ENCODE results near the gene JAZF1.

Gene JAZF1

DNA sequence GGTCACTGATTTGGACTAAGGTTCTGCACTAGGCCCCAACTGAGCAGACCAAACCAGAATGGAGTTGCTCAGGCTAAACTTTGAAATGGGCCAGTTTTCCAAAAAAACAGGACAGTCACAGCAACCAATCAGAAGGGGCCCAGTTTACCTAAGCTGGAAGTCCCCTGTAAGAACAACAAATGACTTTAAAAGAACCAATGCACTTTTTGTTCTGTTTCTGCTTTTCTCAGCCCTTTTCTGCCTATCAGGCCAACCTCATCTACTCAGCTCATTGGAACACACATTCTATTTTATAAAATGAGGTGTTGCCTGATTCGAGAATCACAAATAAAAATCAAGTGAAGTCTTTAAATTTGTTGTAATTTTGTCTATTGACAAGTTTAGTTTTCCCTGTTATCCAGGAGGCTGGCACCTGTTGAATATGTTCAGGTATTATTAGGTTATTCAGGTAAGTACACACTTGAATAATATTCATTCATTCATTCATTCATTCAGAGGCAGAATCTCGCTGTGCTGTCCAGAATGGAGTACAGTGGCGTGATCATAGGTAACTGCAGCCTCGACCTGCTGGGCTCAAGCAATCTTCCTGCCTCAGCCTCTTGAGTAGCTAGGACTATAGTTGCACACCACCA lies 271.9 kb downstream of the JAZF1 start:
- no peaks in the 10 kb centered on the region for H3K9me3 ChIP-seq (replicated peaks; ENCODE audit: low read length)

DNA sequence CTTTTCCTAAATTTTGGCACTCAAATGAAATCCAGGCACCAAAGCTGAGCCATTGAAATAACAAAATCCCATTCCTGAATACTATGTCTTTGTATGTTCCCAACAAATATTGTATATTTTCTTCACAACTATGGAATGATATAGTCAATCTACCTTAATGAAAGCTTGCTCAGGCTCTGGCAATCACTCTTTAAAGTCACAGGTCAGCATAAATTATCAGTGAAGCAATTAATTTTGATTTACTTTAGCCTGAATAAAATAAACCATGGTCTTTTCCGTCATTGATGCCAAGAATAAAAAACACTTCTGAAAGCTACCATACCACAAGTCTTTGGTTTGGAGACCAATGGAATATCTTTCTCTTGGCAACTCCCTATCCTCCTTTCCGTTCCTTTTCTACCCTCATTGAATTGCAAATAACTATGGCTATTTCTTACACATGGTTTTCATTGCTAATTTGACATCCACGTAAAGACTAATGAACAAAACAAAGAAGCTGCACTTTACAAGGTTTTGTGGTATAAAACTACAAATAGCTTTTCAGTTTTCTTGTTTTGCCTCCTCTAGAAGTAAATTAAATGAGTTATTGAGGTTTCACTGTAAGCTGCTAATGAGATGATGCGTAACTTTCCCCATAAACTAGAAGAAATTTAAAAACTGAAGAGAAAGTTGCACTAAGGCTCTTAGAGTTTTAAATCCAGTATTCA lies 274.1 kb downstream of the JAZF1 start:
- Histone ChIP-seq H3K9ac (ENCODE audit: low read depth, low read length) (no peak overlapping the region), H3K27me3 (ENCODE audit: control insufficient read depth, insufficient read depth, low read length) (no peaks in the 10 kb centered on the region), H3K36me3 (ENCODE audit: insufficient read depth, low read length) (no peaks in the 10 kb centered on the region), H3K4me3 (ENCODE audit: low read length) (no peak overlapping the region), H3K9me3 (replicated peaks; ENCODE audit: low read length) (no peaks in the 10 kb centered on the region), H3K4me2 (ENCODE audit: low read length) (no peak overlapping the region), H3K4me1 (ENCODE audit: control insufficient read depth, insufficient read depth, low read length) (peaks cover 5% of the 10 kb centered on the region)

More for the DNA sequence above, 271.9 kb downstream of the JAZF1 start:
- Histone ChIP-seq H3K27me3 (ENCODE audit: control insufficient read depth, insufficient read depth, low read length) (no peaks in the 10 kb centered on the region), H3K36me3 (ENCODE audit: insufficient read depth, low read length) (no peaks in the 10 kb centered on the region), H3K4me3 (ENCODE audit: low read length) (no peak overlapping the region), H3K9ac (ENCODE audit: low read depth, low read length) (no peak overlapping the region), H3K4me1 (ENCODE audit: control insufficient read depth, insufficient read depth, low read length) (no peaks in the 10 kb centered on the region), H3K4me2 (ENCODE audit: low read length) (no peak overlapping the region)

DNA sequence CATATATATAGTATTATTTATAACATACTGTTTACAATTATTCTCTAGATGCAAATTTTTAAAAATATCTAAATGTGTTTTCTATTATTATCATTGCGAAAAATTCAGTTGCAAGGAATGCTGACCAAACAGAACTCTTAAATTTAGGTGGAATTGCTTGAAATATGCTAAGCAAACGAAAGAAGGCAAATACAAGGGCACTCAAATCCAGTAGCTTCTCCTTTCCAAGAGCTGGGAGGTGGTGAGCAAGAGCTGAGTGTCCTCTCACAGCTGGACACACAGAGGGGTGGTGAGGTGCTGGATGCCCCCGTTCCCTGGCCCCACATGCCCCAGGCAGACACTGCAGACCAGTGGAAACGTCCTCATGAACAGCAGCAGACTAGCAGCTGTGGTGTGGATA lies 274.6 kb downstream of the JAZF1 start:
- peaks cover 9% of the 10 kb centered on the region for H3K4me1 ChIP-seq (ENCODE audit: control insufficient read depth, insufficient read depth, low read length)
- no peaks in the 10 kb centered on the region for H3K36me3 ChIP-seq (ENCODE audit: insufficient read depth, low read length)
- H3K4me2 ChIP-seq (ENCODE audit: low read length), result no peak overlapping the region
- H3K27me3 ChIP-seq (ENCODE audit: control insufficient read depth, insufficient read depth, low read length), result no peaks in the 10 kb centered on the region
- H3K9me3 ChIP-seq (replicated peaks; ENCODE audit: low read length), result no peaks in the 10 kb centered on the region
- H3K4me3 ChIP-seq (ENCODE audit: low read length), result no peak overlapping the region
- no peak overlapping the region for H3K9ac ChIP-seq (ENCODE audit: low read depth, low read length)

DNA sequence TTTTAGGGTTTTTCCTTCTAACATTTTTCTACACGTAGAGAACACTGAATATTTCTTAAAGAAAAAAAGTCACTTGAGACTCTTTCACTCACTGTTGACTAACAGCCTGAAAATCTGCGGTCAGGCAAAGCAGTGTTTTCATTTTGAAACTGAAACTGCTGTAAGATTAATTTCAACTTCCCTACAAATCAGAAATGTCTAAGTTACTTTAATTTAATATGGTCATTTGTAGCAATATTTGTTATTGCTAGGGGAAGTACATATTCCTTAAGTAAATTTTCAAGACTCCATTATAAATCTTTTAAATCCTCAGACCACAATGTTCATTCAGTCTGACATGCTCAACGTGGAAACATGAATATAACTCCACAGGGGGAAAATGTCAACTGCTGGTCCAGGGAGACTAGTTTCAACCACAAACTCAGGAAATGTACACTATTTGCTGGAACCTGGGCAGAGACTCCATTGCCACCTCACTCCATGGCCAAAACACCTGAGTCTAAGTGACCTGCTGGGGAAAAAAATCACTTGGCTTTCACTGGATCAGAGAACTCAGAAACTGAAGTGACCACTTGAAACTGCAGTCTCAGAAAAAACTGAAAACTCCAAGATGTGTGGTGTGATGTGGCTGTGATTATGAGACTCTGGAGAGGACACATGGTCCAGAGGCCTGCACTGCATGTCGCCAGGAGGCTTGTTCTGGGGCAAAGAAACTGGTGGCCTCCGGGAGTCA lies 279.4 kb downstream of the JAZF1 start:
- H3K4me2 ChIP-seq (ENCODE audit: low read length), result peak overlapping the region; percentile 79
- peak overlapping the region; percentile 38 for H3K9ac ChIP-seq (ENCODE audit: low read depth, low read length)
- H3K9me3 ChIP-seq (replicated peaks; ENCODE audit: low read length), result no peaks in the 10 kb centered on the region
- no peaks in the 10 kb centered on the region for H3K27me3 ChIP-seq (ENCODE audit: control insufficient read depth, insufficient read depth, low read length)
- peak overlapping the region; percentile 31 for H3K4me3 ChIP-seq (ENCODE audit: low read length)
- H3K4me1 ChIP-seq (ENCODE audit: control insufficient read depth, insufficient read depth, low read length), result peaks cover 18% of the 10 kb centered on the region
- no peaks in the 10 kb centered on the region for H3K36me3 ChIP-seq (ENCODE audit: insufficient read depth, low read length)

DNA sequence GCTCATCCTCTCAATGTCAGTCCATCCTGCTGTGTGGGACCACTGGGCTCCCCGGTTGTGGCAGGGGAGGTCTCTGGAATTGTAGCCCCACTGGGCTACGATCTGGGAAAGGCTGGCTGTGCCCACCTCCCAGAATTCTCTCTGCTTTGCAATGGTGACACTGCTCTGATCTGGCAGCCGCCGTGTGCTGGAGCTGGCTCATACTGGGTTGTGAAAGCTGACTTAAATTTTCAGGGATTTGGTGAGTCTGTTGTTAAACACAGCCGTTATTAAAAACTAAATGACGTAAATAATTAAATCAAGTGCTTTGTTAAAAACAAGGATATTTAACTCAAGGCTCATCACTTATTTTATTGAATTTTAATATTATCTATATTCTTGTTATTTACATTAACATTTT lies 280.6 kb downstream of the JAZF1 start:
- Histone ChIP-seq H3K27me3 (ENCODE audit: control insufficient read depth, insufficient read depth, low read length) (no peaks in the 10 kb centered on the region), H3K4me2 (ENCODE audit: low read length) (no peak overlapping the region), H3K9ac (ENCODE audit: low read depth, low read length) (no peak overlapping the region), H3K4me1 (ENCODE audit: control insufficient read depth, insufficient read depth, low read length) (peaks cover 18% of the 10 kb centered on the region), H3K36me3 (ENCODE audit: insufficient read depth, low read length) (no peaks in the 10 kb centered on the region), H3K4me3 (ENCODE audit: low read length) (no peak overlapping the region), H3K9me3 (replicated peaks; ENCODE audit: low read length) (no peaks in the 10 kb centered on the region)

DNA sequence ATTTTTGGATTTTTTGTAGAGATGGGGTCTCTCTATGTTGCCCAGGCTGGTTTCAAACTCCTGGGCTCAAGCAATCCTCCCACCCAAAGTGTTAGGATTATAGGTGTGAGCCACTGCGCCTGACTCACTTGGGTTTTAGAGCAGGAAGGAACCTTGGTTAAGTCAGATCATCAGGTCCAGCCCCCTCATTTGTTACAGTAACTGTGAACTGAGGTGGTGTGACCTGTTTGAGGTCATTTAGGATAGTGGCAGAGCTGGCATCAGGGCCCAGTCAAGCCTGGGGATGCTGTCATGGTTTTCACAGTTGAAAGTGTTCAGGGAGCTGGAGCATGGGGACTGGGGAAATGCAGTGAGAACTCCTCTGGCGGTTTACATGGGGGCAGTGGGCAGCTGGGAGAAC lies 281.0 kb downstream of the JAZF1 start:
- Histone ChIP-seq H3K36me3 (ENCODE audit: insufficient read depth, low read length) (no peaks in the 10 kb centered on the region), H3K9me3 (replicated peaks; ENCODE audit: low read length) (no peaks in the 10 kb centered on the region), H3K4me2 (ENCODE audit: low read length) (no peak overlapping the region)

DNA sequence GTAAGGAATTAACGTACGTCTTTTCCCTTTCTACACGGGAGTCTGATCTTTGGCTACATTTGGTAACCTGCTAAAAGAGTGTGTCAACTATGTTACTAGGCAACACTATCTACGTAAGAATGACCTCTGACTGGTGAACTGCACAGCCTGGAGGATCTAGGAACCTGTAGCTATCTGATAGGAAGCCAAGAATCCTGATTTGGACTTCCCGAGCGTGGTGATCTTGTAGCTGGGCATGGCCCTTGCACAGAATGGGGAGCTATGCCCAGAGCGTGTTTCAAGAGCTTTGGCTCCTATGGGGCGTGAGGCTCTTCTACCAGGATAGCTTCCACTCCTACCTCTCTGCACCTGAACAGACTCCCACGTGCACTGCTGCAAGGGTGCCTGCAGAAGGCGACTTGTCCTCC lies 283.2 kb downstream of the JAZF1 start:
- Histone ChIP-seq H3K9me3 (replicated peaks; ENCODE audit: low read length) (no peaks in the 10 kb centered on the region), H3K4me1 (ENCODE audit: control insufficient read depth, insufficient read depth, low read length) (peaks cover 18% of the 10 kb centered on the region)

More for the DNA sequence above, 281.0 kb downstream of the JAZF1 start:
- no peaks in the 10 kb centered on the region for H3K27me3 ChIP-seq (ENCODE audit: control insufficient read depth, insufficient read depth, low read length)
- no peak overlapping the region for H3K4me3 ChIP-seq (ENCODE audit: low read length)
- no peak overlapping the region for H3K9ac ChIP-seq (ENCODE audit: low read depth, low read length)
- peaks cover 18% of the 10 kb centered on the region for H3K4me1 ChIP-seq (ENCODE audit: control insufficient read depth, insufficient read depth, low read length)

DNA sequence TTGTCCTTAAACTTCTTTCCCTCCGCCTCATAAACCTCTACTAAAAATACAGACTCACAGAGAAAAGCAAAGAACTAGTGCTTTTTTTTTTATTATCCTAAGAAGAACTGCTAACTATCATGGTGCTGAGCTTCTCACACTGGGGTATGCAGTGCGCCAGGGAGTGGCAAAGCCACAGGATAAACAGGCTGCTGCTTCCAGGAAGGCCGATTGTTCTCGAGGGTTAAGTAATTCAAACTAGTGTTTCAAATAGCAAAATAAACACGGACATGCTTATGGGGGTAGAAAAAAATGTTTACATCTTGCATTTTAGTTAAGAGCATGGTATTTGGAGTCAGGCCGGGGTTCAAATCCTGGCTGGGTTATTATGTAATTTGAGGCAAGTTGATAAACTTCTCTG lies 283.6 kb downstream of the JAZF1 start:
- no peak overlapping the region for H3K4me2 ChIP-seq (ENCODE audit: low read length)
- peaks cover 9% of the 10 kb centered on the region for H3K36me3 ChIP-seq (ENCODE audit: insufficient read depth, low read length)
- peaks cover 18% of the 10 kb centered on the region for H3K4me1 ChIP-seq (ENCODE audit: control insufficient read depth, insufficient read depth, low read length)
- H3K9me3 ChIP-seq (replicated peaks; ENCODE audit: low read length), result no peaks in the 10 kb centered on the region
- H3K4me3 ChIP-seq (ENCODE audit: low read length), result no peak overlapping the region
- no peaks in the 10 kb centered on the region for H3K27me3 ChIP-seq (ENCODE audit: control insufficient read depth, insufficient read depth, low read length)
- H3K9ac ChIP-seq (ENCODE audit: low read depth, low read length), result no peak overlapping the region

More for the DNA sequence above, 283.2 kb downstream of the JAZF1 start:
- Histone ChIP-seq H3K9ac (ENCODE audit: low read depth, low read length) (no peak overlapping the region), H3K36me3 (ENCODE audit: insufficient read depth, low read length) (peaks cover 9% of the 10 kb centered on the region), H3K27me3 (ENCODE audit: control insufficient read depth, insufficient read depth, low read length) (no peaks in the 10 kb centered on the region), H3K4me2 (ENCODE audit: low read length) (no peak overlapping the region), H3K4me3 (ENCODE audit: low read length) (no peak overlapping the region)

DNA sequence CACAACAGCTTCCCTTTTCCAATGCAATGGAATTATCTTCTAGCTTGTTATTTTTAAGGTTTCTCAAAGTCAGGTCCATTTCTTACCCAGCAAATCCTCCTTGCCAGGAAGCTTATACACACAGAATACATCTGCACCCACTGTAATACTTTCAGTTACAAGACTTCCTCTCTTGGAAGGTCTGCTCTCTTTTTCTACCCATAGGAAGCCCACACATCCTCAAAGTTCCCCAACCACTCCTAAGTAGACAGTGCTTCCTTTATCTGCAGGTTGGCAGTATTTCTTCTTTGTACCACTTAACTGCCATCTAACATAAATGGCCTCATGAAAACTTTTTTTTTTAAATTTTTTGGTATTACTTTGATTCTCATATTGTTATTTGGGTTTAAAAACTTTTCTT lies 285.0 kb downstream of the JAZF1 start:
- Histone ChIP-seq H3K36me3 (ENCODE audit: insufficient read depth, low read length) (peaks cover 9% of the 10 kb centered on the region), H3K4me1 (ENCODE audit: control insufficient read depth, insufficient read depth, low read length) (peaks cover 9% of the 10 kb centered on the region), H3K9ac (ENCODE audit: low read depth, low read length) (no peak overlapping the region), H3K4me3 (ENCODE audit: low read length) (no peak overlapping the region), H3K4me2 (ENCODE audit: low read length) (no peak overlapping the region), H3K27me3 (ENCODE audit: control insufficient read depth, insufficient read depth, low read length) (no peaks in the 10 kb centered on the region), H3K9me3 (replicated peaks; ENCODE audit: low read length) (no peaks in the 10 kb centered on the region)

DNA sequence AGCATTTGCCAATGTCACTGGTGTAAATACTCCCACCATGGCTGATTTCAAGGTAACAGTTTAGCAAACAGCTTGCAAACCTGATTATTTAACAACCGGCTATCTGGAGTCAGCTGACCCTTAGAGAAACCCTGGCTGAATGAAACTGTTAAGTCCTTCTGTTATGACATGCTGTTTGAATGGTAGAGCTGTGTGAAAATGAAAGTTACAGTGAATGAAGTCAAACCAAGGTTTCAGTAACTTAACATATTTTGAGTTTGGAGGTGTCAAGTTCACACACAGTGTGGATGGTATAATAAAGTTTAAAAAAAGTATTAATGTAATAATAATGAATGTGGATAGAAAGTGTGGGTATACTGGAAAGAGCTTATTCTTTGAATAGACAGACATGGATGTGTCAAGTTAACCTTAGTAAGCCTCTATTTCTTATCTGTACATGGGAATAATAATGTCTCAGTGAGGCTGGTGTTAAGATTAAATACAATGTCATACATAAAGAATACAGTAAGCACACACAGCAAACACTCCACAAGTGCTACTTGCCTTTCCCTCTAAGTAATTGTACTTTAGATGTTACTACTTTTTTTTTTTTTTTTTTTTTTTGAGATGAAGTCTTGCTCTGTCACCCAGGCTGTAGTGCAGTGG lies 290.3 kb downstream of the JAZF1 start:
- Histone ChIP-seq H3K36me3 (ENCODE audit: insufficient read depth, low read length) (peaks cover 9% of the 10 kb centered on the region), H3K9me3 (replicated peaks; ENCODE audit: low read length) (no peaks in the 10 kb centered on the region), H3K4me1 (ENCODE audit: control insufficient read depth, insufficient read depth, low read length) (no peaks in the 10 kb centered on the region), H3K9ac (ENCODE audit: low read depth, low read length) (no peak overlapping the region), H3K4me3 (ENCODE audit: low read length) (no peak overlapping the region), H3K27me3 (ENCODE audit: control insufficient read depth, insufficient read depth, low read length) (no peaks in the 10 kb centered on the region), H3K4me2 (ENCODE audit: low read length) (no peak overlapping the region)

DNA sequence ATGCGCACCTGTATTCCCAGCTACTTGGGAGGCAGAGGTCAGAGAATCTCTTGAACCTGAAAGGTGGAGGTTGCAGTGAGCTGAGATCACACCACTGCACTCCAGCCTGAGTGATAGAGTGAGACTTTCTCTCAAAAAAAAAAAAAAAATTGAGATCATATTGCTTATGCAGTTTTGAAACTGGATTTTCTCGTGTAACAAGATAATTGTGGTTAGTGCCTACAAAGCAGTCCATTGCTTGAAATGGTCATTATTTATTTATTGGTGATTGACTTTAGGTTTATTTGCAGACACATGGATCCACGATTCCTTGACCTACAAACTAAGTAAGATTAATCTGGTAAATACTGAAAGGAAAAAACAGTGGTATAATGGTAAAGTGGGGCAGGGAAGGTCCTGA lies 290.8 kb downstream of the JAZF1 start:
- Histone ChIP-seq H3K36me3 (ENCODE audit: insufficient read depth, low read length) (peaks cover 9% of the 10 kb centered on the region), H3K4me1 (ENCODE audit: control insufficient read depth, insufficient read depth, low read length) (no peaks in the 10 kb centered on the region), H3K27me3 (ENCODE audit: control insufficient read depth, insufficient read depth, low read length) (no peaks in the 10 kb centered on the region), H3K4me2 (ENCODE audit: low read length) (no peak overlapping the region), H3K4me3 (ENCODE audit: low read length) (no peak overlapping the region), H3K9me3 (replicated peaks; ENCODE audit: low read length) (no peaks in the 10 kb centered on the region), H3K9ac (ENCODE audit: low read depth, low read length) (no peak overlapping the region)

Measured in skeletal muscle satellite cell (primary cell).